NB4 (cell line): ENCODE data around the gene PTK6.
A peak's percentile ranks its signal among the peaks of the same experiment; 100 is the strongest.

Experiments used
- DNase-seq: peaks from one replicate; pipeline ENCODE4 v3.0.0; 2010; ENCODE audit warnings: low read depth
- H3K4me3 ChIP-seq: one replicate; pipeline ENCODE4 v1.5.1; 2011; ENCODE audit warnings: mild to moderate bottlenecking, low read depth, low read length, moderate library complexity
- CTCF ChIP-seq: IDR thresholded peaks from one replicate; pipeline ENCODE4 v1.5.1; 2012; ENCODE audit warnings: low read depth, low read length
- MAX ChIP-seq: IDR thresholded peaks from 2 replicates; pipeline ENCODE4 v1.6.1; 2011; ENCODE audit warnings: low read depth, low read length
- MYC ChIP-seq: IDR thresholded peaks from 2 replicates; pipeline ENCODE4 v1.6.1; 2011; ENCODE audit warnings: low read depth, low read length
- POLR2A ChIP-seq: IDR thresholded peaks from 2 replicates; pipeline ENCODE4 v1.6.1; 2011; ENCODE audit warnings: mild to moderate bottlenecking; ENCODE audit not compliant: insufficient read length; ENCODE audit errors: extremely low read depth

PTK6 gene

GRCh38 chr20:63509088-63509564 lies 28.1 kb downstream of the PTK6 start:
- TF ChIP-seq MAX (no peak), MYC (no peak), CTCF (no peak), POLR2A (no peak)
- no peak overlapping the region for H3K4me3 ChIP-seq
- peak; percentile 54 for DNase-seq

GRCh38 chr20:63508072-63508768 lies 29.0 kb downstream of the PTK6 start:
- no peak for TF ChIP-seq MAX
- TF ChIP-seq MYC: no peak
- TF ChIP-seq CTCF: no peak
- no peak for TF ChIP-seq POLR2A
- DNase-seq: no peak

GRCh38 chr20:63507083-63507743 lies 30.0 kb downstream of the PTK6 start:
- TF ChIP-seq MAX: no peak
- TF ChIP-seq CTCF: no peak
- TF ChIP-seq MYC: no peak
- TF ChIP-seq POLR2A: no peak
- H3K4me3 ChIP-seq: no peak overlapping the region
- no peak for DNase-seq

More at GRCh38 chr20:63508072-63508768, 29.0 kb downstream of the PTK6 start:
- no peak overlapping the region for H3K4me3 ChIP-seq

- no peak for DNase-seq
- no peak overlapping the region for H3K4me3 ChIP-seq
- no peak for TF ChIP-seq CTCF
- no peak for TF ChIP-seq MAX
- no peak for TF ChIP-seq POLR2A
- TF ChIP-seq MYC: no peak
Observed at GRCh38 chr20:63505723-63506122, 31.5 kb downstream of the PTK6 start.

GRCh38 chr20:63505281-63505680 lies 31.9 kb downstream of the PTK6 start:
- no peak overlapping the region for H3K4me3 ChIP-seq
- no peak for TF ChIP-seq POLR2A
- no peak for TF ChIP-seq MAX
- TF ChIP-seq MYC: no peak
- TF ChIP-seq CTCF: no peak
- no peak for DNase-seq
